ENCODE data around the gene EML2.
"Not testable (repeated sequence)": the region's sequence is repeated elsewhere in the genome, so short reads cannot be mapped to it uniquely, and the experiment has no call there.

The EML2 gene

GRCh38 chr19:45638930-45639729 lies at the start of gene EML2:
EML2 (minus strand) TSS chr19:45639397; CDS start chr19:45639376, 21 bp downstream.
- peak within 1 kb of the TSS; percentile 23 for H3K27ac ChIP-seq (ENCODE audit: low read length)
- H3K27me3 ChIP-seq (ENCODE audit: low read depth, low read length): peaks cover 5% of the 10 kb centered on the region
- H3K36me3 ChIP-seq (ENCODE audit: control insufficient read depth in 1 of 2, insufficient read depth in 2 of 2, low read length in 2 of 2): no peaks in the 10 kb centered on the region
- peak within 1 kb of the TSS; percentile 78 to 83 for H3K4me3 ChIP-seq (ENCODE audit: low read depth in 1 of 2, low read length in 2 of 2)
- no peaks in the 10 kb centered on the region for H3K9me3 ChIP-seq (ENCODE audit: control insufficient read depth in 1 of 2, low read length in 2 of 2)
- peaks cover 4 to 39% of the 10 kb centered on the region in 2 donors for H3K4me1 ChIP-seq (ENCODE audit: control insufficient read depth in 1 of 2, insufficient read depth in 2 of 2, low read length in 2 of 2)

GRCh38 chr19:45687599-45687998 lies 48.4 kb upstream of the EML2 start:
- Histone ChIP-seq H3K9me3 (ENCODE audit: control insufficient read depth in 1 of 2, low read length in 2 of 2) (no peaks in the 10 kb centered on the region), H3K4me1 (ENCODE audit: control insufficient read depth in 1 of 2, insufficient read depth in 2 of 2, low read length in 2 of 2) (peaks cover 0 to 8% of the 10 kb centered on the region in 2 donors), H3K4me3 (ENCODE audit: low read depth in 1 of 2, low read length in 2 of 2) (no peak overlapping the region), H3K27ac (ENCODE audit: low read length) (no peak overlapping the region), H3K36me3 (ENCODE audit: control insufficient read depth in 1 of 2, insufficient read depth in 2 of 2, low read length in 2 of 2) (peaks cover 19 to 44% of the 10 kb centered on the region in 2 donors), H3K27me3 (ENCODE audit: low read depth, low read length) (no peaks in the 10 kb centered on the region)

GRCh38 chr19:45685045-45685444 lies 45.8 kb upstream of the EML2 start:
- Histone ChIP-seq H3K4me1 (ENCODE audit: control insufficient read depth in 1 of 2, insufficient read depth in 2 of 2, low read length in 2 of 2) (peaks cover 0 to 11% of the 10 kb centered on the region in 2 donors), H3K36me3 (ENCODE audit: control insufficient read depth in 1 of 2, insufficient read depth in 2 of 2, low read length in 2 of 2) (peaks cover 19 to 43% of the 10 kb centered on the region in 2 donors)
- H3K27ac ChIP-seq (ENCODE audit: low read length); H3K27me3 ChIP-seq (ENCODE audit: low read depth, low read length); H3K9me3 ChIP-seq (ENCODE audit: control insufficient read depth in 1 of 2, low read length in 2 of 2); H3K4me3 ChIP-seq (ENCODE audit: low read depth in 1 of 2, low read length in 2 of 2): not testable (repeated sequence)

DNA sequence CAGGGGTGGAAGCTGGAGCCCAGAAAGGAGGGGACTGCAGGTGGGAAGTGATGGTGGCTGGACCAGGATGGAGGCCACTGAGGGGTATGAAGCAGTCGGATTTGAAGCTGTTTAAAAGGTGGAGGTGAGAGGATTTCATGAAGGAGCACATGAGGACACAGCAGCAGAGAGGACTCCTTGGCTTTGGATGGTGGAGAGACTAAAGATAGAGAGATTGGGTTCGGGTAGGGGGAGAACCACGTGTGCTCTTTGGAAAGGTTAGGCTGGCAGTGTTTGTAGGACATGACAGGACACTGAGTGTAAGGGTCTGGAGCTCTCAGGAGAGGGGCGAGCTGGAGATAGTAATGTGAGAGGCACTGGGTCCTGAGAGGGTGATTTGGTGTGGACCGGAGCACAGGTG lies 43.7 kb upstream of the EML2 start:
- Histone ChIP-seq H3K27ac (ENCODE audit: low read length) (no peak overlapping the region), H3K27me3 (ENCODE audit: low read depth, low read length) (peaks cover 8% of the 10 kb centered on the region), H3K9me3 (ENCODE audit: control insufficient read depth in 1 of 2, low read length in 2 of 2) (no peaks in the 10 kb centered on the region), H3K4me1 (ENCODE audit: control insufficient read depth in 1 of 2, insufficient read depth in 2 of 2, low read length in 2 of 2) (peaks cover 0 to 11% of the 10 kb centered on the region in 2 donors), H3K4me3 (ENCODE audit: low read depth in 1 of 2, low read length in 2 of 2) (no peak overlapping the region), H3K36me3 (ENCODE audit: control insufficient read depth in 1 of 2, insufficient read depth in 2 of 2, low read length in 2 of 2) (peaks cover 14 to 36% of the 10 kb centered on the region in 2 donors)

- H3K36me3 ChIP-seq (ENCODE audit: control insufficient read depth in 1 of 2, insufficient read depth in 2 of 2, low read length in 2 of 2): peaks cover 6 to 28% of the 10 kb centered on the region in 2 donors
- no peak overlapping the region for H3K4me3 ChIP-seq (ENCODE audit: low read depth in 1 of 2, low read length in 2 of 2)
- H3K27me3 ChIP-seq (ENCODE audit: low read depth, low read length): peaks cover 14% of the 10 kb centered on the region
- peaks cover 0 to 14% of the 10 kb centered on the region in 2 donors for H3K4me1 ChIP-seq (ENCODE audit: control insufficient read depth in 1 of 2, insufficient read depth in 2 of 2, low read length in 2 of 2)
- H3K27ac ChIP-seq (ENCODE audit: low read length): no peak overlapping the region
- no peaks in the 10 kb centered on the region for H3K9me3 ChIP-seq (ENCODE audit: control insufficient read depth in 1 of 2, low read length in 2 of 2)
Observed at GRCh38 chr19:45682117-45682516, 42.9 kb upstream of the EML2 start.

- peaks cover 0 to 19% of the 10 kb centered on the region in 2 donors for H3K4me1 ChIP-seq (ENCODE audit: control insufficient read depth in 1 of 2, insufficient read depth in 2 of 2, low read length in 2 of 2)
- H3K9me3 ChIP-seq (ENCODE audit: control insufficient read depth in 1 of 2, low read length in 2 of 2): no peaks in the 10 kb centered on the region
- H3K27ac ChIP-seq (ENCODE audit: low read length): no peak overlapping the region
- peak overlapping the region; percentile 9 to 66 for H3K4me3 ChIP-seq (ENCODE audit: low read depth in 1 of 2, low read length in 2 of 2)
- peaks cover 3 to 26% of the 10 kb centered on the region in 2 donors for H3K36me3 ChIP-seq (ENCODE audit: control insufficient read depth in 1 of 2, insufficient read depth in 2 of 2, low read length in 2 of 2)
- peaks cover 14% of the 10 kb centered on the region for H3K27me3 ChIP-seq (ENCODE audit: low read depth, low read length)
Observed at GRCh38 chr19:45681391-45682015, 42.3 kb upstream of the EML2 start.

DNA sequence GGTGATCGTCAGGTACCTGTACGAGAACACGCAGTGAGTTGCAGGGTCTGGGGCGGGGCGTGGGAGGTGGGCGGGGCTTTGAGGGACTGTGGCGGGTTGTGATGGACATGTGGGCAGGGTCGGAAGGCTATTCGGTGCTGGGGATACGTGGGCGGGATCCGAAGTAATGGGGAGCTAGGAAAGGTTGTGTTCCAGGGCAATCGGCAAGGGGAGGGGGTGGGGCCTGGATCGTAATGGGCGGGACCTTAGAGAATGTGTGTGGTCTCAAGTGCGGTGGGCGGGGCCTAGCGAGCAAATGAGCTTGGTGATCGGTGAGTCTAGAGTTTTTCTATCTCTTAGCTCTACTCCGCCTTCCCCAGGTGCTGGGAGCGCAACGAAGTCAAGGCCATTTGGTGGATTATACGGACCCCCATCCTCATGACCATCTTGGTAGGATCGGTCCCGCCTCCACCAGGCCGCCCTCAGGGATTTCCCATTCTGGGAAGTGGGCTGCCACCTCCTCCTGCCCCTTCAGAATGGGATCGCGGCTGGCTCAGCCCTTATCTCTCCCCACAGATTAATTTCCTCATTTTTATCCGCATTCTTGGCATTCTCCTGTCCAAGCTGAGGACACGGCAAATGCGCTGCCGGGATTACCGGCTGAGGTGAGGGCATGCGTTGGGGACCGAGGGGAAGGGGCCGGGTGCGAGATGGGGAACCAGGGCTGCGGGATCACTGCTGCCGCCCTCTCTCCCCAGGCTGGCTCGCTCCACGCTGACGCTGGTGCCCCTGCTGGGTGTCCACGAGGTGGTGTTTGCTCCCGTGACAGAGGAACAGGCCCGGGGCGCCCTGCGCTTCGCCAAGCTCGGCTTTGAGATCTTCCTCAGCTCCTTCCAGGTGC lies 38.4 kb upstream of the EML2 start:
- peaks cover 0 to 19% of the 10 kb centered on the region in 2 donors for H3K4me1 ChIP-seq (ENCODE audit: control insufficient read depth in 1 of 2, insufficient read depth in 2 of 2, low read length in 2 of 2)
- no peaks in the 10 kb centered on the region for H3K36me3 ChIP-seq (ENCODE audit: control insufficient read depth in 1 of 2, insufficient read depth in 2 of 2, low read length in 2 of 2)
- H3K9me3 ChIP-seq (ENCODE audit: control insufficient read depth in 1 of 2, low read length in 2 of 2): no peaks in the 10 kb centered on the region
- peaks cover 14% of the 10 kb centered on the region for H3K27me3 ChIP-seq (ENCODE audit: low read depth, low read length)
- no peak overlapping the region for H3K4me3 ChIP-seq (ENCODE audit: low read depth in 1 of 2, low read length in 2 of 2)
- H3K27ac ChIP-seq (ENCODE audit: low read length): no peak overlapping the region

DNA sequence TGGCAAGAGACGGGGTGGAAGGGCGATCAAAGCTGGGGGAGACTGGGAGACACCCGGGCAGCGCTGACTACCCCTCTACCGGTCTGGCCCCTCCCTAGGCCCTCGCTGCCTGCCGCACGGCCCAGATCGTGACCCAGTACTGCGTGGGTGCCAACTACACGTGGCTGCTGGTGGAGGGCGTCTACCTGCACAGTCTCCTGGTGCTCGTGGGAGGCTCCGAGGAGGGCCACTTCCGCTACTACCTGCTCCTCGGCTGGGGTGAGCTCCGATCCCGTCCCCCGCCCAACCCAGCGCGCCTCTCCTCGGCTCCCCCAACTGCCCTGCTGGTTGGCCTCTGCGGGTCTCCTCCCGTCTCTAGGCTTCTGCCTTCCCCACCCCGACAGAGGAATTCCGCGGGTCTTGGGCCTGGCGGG lies 37.7 kb upstream of the EML2 start:
- Histone ChIP-seq H3K9me3 (ENCODE audit: control insufficient read depth in 1 of 2, low read length in 2 of 2) (no peaks in the 10 kb centered on the region), H3K4me3 (ENCODE audit: low read depth in 1 of 2, low read length in 2 of 2) (no peak overlapping the region), H3K27ac (ENCODE audit: low read length) (no peak overlapping the region), H3K27me3 (ENCODE audit: low read depth, low read length) (peaks cover 14% of the 10 kb centered on the region), H3K36me3 (ENCODE audit: control insufficient read depth in 1 of 2, insufficient read depth in 2 of 2, low read length in 2 of 2) (no peaks in the 10 kb centered on the region), H3K4me1 (ENCODE audit: control insufficient read depth in 1 of 2, insufficient read depth in 2 of 2, low read length in 2 of 2) (peaks cover 0 to 18% of the 10 kb centered on the region in 2 donors)

- H3K27me3 ChIP-seq (ENCODE audit: low read depth, low read length): peaks cover 29% of the 10 kb centered on the region
- H3K4me1 ChIP-seq (ENCODE audit: control insufficient read depth in 1 of 2, insufficient read depth in 2 of 2, low read length in 2 of 2): peaks cover 0 to 16% of the 10 kb centered on the region in 2 donors
Observed at GRCh38 chr19:45674946-45675345, 35.7 kb upstream of the EML2 start.

DNA sequence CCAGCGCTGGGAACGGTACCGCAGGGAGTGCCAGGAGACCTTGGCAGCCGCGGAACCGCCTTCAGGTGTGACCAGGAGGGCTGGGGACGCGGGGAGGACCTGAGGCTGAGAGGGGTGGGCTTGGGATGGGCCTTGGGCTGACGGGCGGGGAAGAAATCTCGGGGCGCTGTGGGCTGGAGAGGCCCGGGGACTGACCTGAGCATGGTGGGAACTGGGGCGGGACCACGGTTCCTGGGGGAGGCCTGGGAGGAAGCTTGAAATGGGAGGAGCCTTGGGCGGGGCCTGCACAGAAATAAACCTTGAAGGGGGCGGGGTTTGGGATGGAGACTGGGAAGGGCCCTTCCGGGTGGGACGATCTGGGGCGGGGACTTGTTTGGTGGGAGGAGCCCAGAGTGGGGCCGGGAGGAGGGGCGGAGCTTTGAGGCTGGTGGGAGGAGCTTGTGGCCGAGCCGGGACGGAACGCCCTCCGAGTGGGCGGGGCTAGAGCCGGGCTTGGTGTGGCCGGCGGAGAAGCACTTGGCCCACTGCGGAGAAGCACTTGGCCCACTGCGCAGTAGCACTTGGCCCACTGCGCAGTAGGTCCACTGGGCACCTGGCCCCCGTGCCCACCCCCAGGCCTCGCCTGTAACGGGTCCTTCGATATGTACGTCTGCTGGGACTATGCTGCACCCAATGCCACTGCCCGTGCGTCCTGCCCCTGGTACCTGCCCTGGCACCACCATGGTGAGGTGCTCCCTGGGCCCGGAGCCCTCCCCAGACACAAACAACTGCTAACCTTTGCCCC lies 31.7 kb upstream of the EML2 start:
- H3K27me3 ChIP-seq (ENCODE audit: low read depth, low read length): peaks cover 33% of the 10 kb centered on the region
- no peaks in the 10 kb centered on the region for H3K9me3 ChIP-seq (ENCODE audit: control insufficient read depth in 1 of 2, low read length in 2 of 2)
- peak overlapping the region in 1 of 2 donors; percentile 16 for H3K4me3 ChIP-seq (ENCODE audit: low read depth in 1 of 2, low read length in 2 of 2)
- peaks cover 7 to 25% of the 10 kb centered on the region in 2 donors for H3K4me1 ChIP-seq (ENCODE audit: control insufficient read depth in 1 of 2, insufficient read depth in 2 of 2, low read length in 2 of 2)
- H3K27ac ChIP-seq (ENCODE audit: low read length): no peak overlapping the region
- H3K36me3 ChIP-seq (ENCODE audit: control insufficient read depth in 1 of 2, insufficient read depth in 2 of 2, low read length in 2 of 2): no peaks in the 10 kb centered on the region

More at GRCh38 chr19:45674946-45675345, 35.7 kb upstream of the EML2 start:
- Histone ChIP-seq H3K4me3 (ENCODE audit: low read depth in 1 of 2, low read length in 2 of 2) (no peak overlapping the region), H3K27ac (ENCODE audit: low read length) (no peak overlapping the region), H3K9me3 (ENCODE audit: control insufficient read depth in 1 of 2, low read length in 2 of 2) (no peaks in the 10 kb centered on the region), H3K36me3 (ENCODE audit: control insufficient read depth in 1 of 2, insufficient read depth in 2 of 2, low read length in 2 of 2) (no peaks in the 10 kb centered on the region)

All from muscle layer of duodenum (tissue), 2 donors.